Ovary (tissue), 3 donors: ENCODE data around the gene CBLN4.

Experiments
- CTCF ChIP-seq, 3 donors: fragments of 450-650 bp in 2 of 3; fragments of 200-600 bp in 1 of 3; IDR thresholded peaks; one replicate each; pipeline versions ENCODE4 v1.5.1 to v1.8.0; 2016 to 2022; ENCODE audit warnings: antibody characterized with exemption in 3 of 3, mild to moderate bottlenecking in 1 of 3
- POLR2A ChIP-seq: fragments of 450-650 bp; IDR thresholded peaks from one replicate; pipeline ENCODE4 v1.6.1; 2017; ENCODE audit warnings: antibody characterized with exemption, mild to moderate bottlenecking, moderate library complexity
- donor health status: DM: no; HTN: no; CAD: no.

DNA sequence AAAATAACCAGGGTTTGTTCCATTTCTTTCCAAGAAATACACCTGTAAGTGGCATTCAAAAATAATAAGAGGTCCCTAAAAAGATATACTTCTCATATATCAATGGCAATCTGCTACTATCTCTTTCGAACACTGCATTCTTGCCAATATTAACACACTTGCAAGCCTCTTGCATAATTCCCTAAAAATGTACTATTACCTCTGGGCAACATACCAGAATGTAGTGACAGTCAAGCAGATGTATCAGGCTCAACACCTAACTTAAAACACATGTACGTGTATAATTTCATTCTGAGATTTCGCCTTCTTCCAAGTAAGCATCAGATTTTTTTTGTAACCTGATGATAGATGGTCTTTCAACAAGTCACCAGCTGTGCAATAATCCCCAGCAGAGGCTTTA lies 3.4 kb downstream of the CBLN4 start:
- TF ChIP-seq CTCF (IDR thresholded peaks at IDR 0.05) (no peak), POLR2A (no peak)
